ENCODE results near the gene KLHL8. TPM values are rescaled to one million over a fixed set of nuclear protein-coding genes. Genes with fewer than 3 reads are reported as not detected.

KLHL8 gene
- total RNA-seq, 1 donor from 2014 or later: 11.7 TPM

- H3K9me3 ChIP-seq (replicated peaks): no peaks in the 10 kb centered on the region
- no peak overlapping the region for H3K27ac ChIP-seq (replicated peaks)
- intact Hi-C loops (cut with micrococcal nuclease): no loop called here
- peaks cover 36% of the 10 kb centered on the region for H3K4me1 ChIP-seq
- H3K4me3 ChIP-seq: no peak overlapping the region
- no peak for TF ChIP-seq CTCF (IDR thresholded peaks at IDR 0.05; ENCODE audit: borderline replicate concordance)
- peaks cover 3% of the 10 kb centered on the region for H3K36me3 ChIP-seq
- no peak for DNase-seq
- no peaks in the 10 kb centered on the region for H3K27me3 ChIP-seq (ENCODE audit: low read depth)
Observed at GRCh38 chr4:87209182-87209581, 11.2 kb downstream of the KLHL8 start.

- no peaks in the 10 kb centered on the region for H3K27me3 ChIP-seq (ENCODE audit: low read depth)
- no peaks in the 10 kb centered on the region for H3K9me3 ChIP-seq (replicated peaks)
- intact Hi-C loops (cut with micrococcal nuclease): no loop called here
- H3K4me3 ChIP-seq: no peak overlapping the region
- no peak for TF ChIP-seq CTCF (IDR thresholded peaks at IDR 0.05; ENCODE audit: borderline replicate concordance)
- no peak overlapping the region for H3K27ac ChIP-seq (replicated peaks)
- no peaks in the 10 kb centered on the region for H3K4me1 ChIP-seq
- DNase-seq: no peak
- H3K36me3 ChIP-seq: peaks cover 3% of the 10 kb centered on the region
Observed at GRCh38 chr4:87204559-87204958, 15.9 kb downstream of the KLHL8 start.

GRCh38 chr4:87196927-87197326 is 23.5 kb downstream of the KLHL8 start:
- intact Hi-C loops (cut with micrococcal nuclease): no loop called here
- no peaks in the 10 kb centered on the region for H3K36me3 ChIP-seq
- DNase-seq: no peak
- H3K4me1 ChIP-seq: no peaks in the 10 kb centered on the region
- H3K27ac ChIP-seq (replicated peaks): no peak overlapping the region
- no peak for TF ChIP-seq CTCF (IDR thresholded peaks at IDR 0.05; ENCODE audit: borderline replicate concordance)
- H3K27me3 ChIP-seq (ENCODE audit: low read depth): no peaks in the 10 kb centered on the region
- H3K9me3 ChIP-seq (replicated peaks): no peaks in the 10 kb centered on the region
- H3K4me3 ChIP-seq: no peak overlapping the region

GRCh38 chr4:87196146-87196545 is 24.3 kb downstream of the KLHL8 start:
- no peak for TF ChIP-seq CTCF (IDR thresholded peaks at IDR 0.05; ENCODE audit: borderline replicate concordance)
- intact Hi-C loops (cut with micrococcal nuclease): no loop called here
- Histone ChIP-seq H3K27ac (replicated peaks) (no peak overlapping the region), H3K9me3 (replicated peaks) (no peaks in the 10 kb centered on the region), H3K27me3 (ENCODE audit: low read depth) (no peaks in the 10 kb centered on the region), H3K4me3 (no peak overlapping the region), H3K4me1 (no peaks in the 10 kb centered on the region), H3K36me3 (no peaks in the 10 kb centered on the region)
- no peak for DNase-seq

GRCh38 chr4:87193958-87194675 is 26.3 kb downstream of the KLHL8 start:
- H3K4me3 ChIP-seq: no peak overlapping the region
- no peak for DNase-seq
- H3K36me3 ChIP-seq: no peaks in the 10 kb centered on the region
- H3K27ac ChIP-seq (replicated peaks): no peak overlapping the region
- H3K4me1 ChIP-seq: no peaks in the 10 kb centered on the region
- H3K27me3 ChIP-seq (ENCODE audit: low read depth): no peaks in the 10 kb centered on the region
- intact Hi-C loops (cut with micrococcal nuclease): no loop called here
- H3K9me3 ChIP-seq (replicated peaks): no peaks in the 10 kb centered on the region
- TF ChIP-seq CTCF (IDR thresholded peaks at IDR 0.05; ENCODE audit: borderline replicate concordance): no peak

Measured in left ventricle myocardium inferior (tissue), 1 donor.